ENCODE measurements around the gene KIF20A.
"Not testable (repeated sequence)": the region's sequence is repeated elsewhere in the genome, so short reads cannot be mapped to it uniquely, and the experiment has no call there.

The KIF20A gene

DNA sequence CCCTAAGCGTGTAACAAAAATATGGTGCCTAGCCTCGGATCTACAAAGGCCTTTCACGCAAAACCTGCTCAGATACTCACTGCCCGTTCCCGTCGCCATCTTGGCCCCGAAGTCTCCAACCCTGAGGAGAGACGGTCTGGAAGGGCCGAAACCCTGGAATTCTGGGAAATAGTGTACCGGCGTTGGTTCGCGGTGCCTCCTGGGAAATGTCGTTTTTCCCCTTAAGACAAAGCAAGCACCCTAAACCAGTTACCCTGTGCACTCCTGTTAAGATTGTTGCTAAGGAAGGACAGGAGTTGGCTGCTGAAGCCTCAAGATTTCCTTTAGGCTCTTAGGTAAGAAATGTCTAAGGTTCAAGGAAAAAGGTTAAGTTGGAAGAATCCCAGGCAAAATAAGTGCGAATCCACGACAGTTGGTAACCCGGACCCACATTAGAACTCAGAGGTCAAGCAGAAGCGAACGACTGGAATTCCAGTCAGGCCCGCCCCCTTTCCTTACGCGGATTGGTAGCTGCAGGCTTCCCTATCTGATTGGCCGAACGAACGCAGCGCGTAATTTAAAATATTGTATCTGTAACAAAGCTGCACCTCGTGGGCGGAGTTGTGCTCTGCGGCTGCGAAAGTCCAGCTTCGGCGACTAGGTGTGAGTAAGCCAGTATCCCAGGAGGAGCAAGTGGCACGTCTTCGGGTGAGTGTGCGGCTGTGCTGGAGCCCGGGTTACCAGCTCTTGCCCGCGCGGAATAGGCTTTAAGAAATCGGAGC, at the start of gene KIF20A, which contains the start of gene BRD8:
Gene KIF20A (plus strand): TSS at position 597 of the 761 bp plus-strand sequence. CDS start 569 bp downstream, outside the sequence.
Gene BRD8 (minus strand): TSS at position 115 of the 761 bp plus-strand sequence. CDS start 16 bp downstream, at position 99.
- DNase-seq, result peak; percentile 96

DNA sequence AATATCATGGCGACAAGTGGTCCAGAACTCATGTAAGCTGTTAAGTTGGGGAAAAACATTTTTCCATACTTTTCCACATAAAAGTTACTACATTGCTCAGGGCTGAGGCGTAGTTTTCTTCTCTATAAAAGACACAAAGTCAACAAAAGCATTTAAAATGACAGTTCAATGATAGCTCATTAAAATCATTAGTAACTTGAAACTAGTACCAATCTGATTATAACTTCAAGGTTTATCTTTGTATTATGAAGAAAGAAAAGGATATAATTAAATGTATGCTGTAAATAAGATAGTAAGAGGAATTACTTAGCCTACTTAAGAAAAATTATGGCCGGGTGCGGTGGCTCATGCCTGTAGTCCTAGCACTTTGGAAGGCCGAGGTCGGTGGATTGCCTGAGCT, 49.6 kb upstream of the KIF20A start:
- no peak for DNase-seq

DNA sequence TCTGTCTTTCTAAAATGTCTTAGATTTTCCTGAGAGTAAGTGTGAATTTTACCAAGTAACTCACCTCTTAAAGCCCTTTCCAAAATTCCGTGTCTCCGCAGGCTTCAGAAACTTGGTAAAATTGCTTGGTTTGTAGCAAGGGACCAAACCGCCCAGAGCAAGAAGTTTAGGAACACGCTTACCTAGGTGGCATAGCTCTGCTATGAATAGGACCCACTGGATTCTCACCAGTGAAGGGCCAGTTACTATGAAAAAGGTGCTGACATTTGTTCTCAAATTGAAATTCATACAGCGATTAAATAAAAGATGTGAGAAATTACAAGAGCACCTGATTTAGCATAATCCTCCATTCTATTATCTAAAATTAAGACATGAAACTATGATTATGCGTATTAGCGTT, 46.4 kb upstream of the KIF20A start:
- DNase-seq, result no peak

DNA sequence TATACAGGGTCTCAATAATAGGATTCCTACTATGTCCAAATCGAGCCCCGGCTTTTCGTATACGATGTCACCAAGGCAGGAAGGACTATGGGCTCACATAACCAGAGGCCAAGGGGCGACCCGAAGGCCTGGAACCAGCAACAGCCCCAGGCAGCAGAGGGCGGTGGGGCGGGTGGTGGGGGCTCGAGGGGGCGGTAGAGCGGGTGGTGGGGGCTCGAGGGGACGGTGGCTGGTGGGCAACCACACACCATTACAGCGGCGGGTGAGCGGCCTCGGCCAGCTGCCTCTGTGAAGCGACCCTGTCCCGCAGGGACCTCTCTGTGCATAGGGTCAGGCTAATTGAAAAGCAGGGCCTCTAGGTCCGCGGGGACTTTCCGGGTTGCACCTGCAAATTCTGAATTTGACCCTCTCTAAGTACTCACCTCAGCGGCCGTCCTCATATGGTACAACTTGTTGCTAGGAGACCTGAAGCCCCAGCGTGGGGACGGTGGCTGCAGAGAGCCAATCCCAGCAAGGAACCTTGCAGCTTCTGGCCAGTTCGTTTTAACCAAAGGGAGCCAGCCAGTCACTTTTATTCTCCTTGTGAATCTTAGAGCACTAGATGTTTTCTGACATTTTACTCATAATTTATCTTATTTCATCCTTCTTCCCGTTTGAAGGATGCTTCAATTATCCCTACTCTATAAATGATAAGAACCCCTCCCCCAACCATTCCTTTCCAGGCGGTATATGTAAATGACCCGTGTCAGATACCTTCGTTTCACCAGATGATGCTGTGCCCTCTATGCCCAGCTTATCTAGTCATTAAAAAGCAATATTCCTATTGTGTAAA, 39.7 kb upstream of the KIF20A start, which contains the start of gene NME5:
Gene NME5 (minus strand): TSS at position 480 of the 832 bp plus-strand sequence. CDS start 648 bp downstream, outside the sequence.
- DNase-seq, result peak; percentile 83

DNA sequence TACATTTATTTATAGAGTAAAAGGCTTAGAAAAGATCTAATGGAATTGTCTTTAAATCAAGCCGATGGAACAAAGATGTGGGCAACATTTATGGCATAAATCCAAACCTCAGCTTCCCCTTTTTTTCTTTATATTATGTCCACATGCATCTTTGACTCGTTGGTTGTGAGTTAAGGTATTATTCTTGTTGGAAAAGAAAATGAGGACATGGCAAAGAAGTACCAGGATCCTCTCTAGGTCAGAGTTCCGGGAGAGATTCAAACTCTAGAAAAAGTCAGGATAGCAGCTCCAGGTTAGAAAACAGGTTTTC, 39.2 kb upstream of the KIF20A start:
- DNase-seq, result no peak

DNA sequence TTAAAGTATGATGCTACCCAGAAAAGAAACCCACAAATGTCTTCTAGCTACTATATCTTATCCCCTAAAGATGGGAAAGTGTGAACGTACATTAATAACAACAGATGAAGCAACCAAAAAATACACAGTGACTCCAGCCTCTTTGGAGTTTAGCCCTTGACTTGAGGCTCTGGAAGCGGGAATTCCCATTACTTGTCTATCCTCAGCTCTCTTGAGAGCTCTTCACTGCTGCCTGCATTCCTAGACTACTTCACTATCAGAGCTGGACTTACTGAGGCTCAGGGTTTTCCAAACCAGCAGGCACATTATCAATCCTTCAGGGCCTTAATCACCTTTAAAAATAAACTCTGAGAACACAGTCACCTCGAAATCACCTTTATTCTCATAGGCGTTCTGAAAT, 38.6 kb upstream of the KIF20A start:
- no peak for DNase-seq

DNA sequence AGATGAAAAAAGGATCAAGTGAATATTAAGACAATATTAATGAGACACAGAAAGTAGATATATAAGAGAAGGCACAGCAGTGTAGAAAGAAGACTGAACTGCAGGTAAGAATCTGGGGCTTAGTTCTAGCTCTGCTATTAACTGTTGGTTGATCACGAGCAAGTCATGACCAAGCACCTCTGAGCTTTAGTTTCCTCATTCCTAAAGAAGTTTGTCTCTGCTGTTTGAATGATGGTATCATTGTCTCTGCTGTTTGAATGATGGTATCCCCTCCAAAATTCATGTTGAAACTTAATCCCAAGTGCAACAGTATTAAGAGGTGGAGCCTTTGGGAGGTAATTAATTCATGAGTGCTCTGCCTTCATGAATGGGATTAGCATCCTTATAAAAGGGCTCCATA, 37.2 kb upstream of the KIF20A start:
- DNase-seq, result no peak

DNA sequence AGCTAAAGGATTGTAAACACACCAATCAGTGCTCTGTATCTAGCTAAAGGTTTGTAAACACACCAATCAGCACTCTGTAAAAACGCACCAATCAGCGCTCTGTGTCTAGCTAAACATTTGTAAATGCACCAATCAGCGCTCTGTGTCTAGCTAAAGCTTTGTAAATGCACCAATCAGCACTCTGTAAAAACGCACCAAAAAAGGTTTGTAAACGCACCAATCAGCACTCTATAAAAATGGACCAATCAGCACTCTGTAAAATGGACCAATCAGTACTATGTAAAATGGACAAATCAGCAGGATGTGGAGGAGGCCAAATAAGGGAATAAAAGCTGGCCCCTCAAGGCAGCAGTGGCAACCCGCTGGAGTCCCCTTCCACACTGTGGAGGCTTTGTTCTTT, 35.3 kb upstream of the KIF20A start:
- DNase-seq, result not testable (repeated sequence)

DNA sequence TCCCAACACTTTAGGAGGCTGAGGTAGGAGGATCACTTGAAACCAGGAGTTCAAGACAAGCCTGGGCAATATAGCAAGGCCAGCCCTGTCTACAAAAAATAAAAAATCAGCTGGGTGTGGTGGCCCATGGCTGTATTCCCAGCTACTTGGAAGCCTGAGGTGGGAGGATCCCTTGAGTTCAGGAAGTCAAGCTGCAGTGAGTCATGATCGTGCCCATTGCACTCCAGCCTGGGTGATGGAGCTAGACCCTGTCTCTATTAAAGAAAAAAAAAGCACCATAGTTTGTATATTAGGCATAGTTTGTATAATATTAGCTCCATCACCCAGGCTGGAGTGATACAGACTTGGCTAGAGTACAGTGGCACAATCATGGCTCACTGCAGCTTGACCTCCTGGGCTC, 30.1 kb upstream of the KIF20A start:
- no peak for DNase-seq

DNA sequence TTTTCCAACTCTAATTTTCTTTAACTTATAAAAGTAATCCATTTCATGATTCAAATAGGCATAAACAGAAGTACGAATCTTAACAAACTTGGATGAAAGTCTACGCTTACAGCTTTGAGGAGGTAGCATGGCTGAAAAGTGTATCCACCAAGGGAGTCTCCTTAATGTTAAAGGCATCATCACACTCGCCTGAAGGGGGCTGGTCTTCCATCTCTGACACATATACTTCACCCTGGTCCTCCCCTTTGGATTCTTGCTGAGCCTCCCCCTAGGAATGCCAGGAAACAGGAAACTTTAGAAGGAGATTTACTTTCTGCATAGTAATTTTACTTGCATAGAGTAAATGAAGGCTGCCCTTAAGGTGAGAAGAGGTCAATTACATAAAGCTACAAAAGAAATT, 29.4 kb upstream of the KIF20A start:
- DNase-seq, result no peak

DNA sequence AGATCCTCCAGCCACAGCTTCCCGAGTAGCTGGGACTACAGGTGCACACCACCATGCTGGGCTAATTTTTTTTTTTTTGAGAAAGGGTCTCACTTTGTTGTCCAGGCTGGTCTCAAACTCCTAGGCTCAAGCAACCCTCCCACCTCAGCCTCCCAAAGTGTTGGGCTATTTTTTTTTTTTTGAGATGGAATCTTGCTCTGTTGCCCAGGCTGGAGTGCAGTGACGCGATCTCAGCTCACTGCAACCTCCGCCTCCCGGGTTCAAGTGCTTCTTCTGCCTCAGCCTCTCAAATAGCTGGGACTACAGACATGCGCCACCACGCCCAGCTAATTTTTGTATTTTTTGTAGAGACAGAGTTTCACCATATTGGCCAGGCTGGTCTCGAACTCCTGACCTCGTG, 22.9 kb upstream of the KIF20A start:
- not testable (repeated sequence) for DNase-seq

DNA sequence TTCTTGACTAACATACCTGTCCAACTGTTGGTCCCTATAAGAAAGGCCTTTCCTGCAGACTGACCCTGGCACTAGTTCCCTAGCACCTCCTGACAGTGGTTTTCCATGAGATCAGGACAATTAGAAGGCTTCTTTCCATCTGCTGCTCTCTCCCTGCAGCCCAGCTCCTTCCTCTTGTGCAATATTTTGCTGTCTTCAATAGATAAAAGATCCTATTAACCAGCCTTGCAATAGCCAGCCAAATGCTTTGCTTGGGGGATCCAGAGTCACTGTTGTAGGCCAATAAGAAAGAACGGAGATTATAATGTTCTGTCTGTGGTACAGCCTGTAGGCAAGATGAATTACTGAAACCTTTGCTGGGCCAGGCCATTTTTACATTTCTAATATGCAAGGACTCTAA, 21.3 kb upstream of the KIF20A start:
- DNase-seq, result no peak

DNA sequence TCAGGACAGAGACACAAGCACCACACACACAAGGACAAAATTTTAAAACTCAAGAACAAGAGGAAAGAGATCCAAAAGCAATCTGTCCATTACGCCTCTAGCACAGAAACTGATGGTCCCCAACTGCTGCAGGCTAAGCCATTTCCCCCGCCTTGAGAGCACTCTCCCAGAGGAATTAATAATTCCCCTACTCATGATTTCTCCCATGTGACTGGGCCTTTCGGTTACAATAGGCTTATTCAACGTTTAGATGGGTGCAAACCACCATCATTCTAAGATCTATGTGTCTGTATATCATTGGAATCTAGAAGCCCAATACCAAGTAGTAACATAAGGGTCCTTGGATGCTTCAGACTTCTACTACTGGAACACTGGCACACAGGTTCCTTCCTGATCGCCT, 19.2 kb upstream of the KIF20A start:
- DNase-seq, result no peak

DNA sequence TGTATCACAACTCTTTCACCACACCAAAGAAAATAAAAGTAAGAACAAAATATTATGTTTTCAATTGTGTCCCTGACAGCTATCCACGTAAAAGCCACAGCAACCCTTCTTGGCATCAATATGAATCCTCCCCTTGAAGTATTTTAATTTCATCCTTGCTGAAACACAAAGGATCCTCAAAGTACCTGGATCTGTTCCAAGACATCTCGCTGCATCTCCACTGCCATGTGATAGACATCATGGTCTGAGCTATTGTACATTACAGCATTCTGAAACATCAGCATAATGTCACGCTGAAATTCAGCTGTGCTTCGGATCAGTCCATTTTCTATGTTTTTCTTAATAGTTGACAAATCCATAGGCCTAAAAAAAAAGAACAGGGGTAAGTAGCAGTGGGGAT, 18.2 kb upstream of the KIF20A start:
- no peak for DNase-seq

DNA sequence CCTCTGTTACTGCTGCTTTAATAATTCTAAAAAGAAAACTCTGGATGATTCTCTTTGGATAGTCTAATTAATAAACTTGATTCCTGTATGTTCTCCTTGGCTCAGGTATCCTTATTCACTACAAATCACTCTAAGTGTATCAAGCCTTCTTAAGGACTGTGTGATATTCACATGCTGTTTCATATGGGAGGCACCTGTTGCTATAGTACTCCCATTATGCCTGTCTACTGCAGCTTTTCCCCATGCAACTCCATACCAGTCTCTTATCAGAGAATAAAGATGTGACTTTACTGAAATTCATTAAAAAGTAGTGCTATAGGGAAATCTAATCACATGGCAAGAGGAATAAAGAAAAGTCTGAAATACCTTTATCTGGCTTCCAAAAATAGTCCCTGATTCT, 15.2 kb upstream of the KIF20A start:
- DNase-seq, result no peak

DNA sequence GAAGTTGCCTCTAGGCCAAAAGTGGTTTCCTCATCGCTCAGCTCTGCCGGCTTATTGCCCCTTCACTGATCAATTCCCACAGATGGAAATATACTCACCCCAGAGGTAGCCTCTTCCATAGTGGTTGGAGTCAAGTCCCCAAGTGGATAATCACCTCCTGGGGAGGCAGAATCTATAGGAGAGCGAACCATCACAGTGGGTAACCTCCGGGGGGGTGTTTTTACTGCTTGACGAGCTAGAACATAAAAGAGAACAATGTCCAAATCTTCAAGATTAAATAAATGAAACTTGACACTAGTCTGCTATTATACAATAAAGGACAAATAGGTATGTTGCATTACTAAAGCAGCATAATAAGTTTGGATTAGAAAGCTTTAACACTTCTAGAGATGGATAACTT, 9.8 kb upstream of the KIF20A start:
- DNase-seq, result no peak

DNA sequence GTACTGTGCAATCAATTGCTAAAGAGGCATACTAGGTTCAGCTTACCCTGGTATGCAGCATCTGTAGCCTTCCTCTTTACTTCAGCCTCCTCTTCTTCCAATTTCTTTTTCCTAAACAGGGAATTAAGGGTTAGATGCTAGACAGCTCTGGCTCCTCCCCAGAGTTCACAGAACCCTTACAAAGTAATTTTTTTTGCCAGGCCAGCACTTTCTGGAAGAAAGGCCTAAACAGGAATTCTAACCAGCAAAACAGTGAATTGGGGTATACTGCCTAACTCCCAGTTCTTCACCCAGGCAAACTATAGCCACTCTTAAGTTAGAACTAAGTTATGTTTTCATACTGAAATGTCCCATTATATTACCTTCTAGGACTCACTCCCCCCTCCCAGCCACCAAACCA, 8.6 kb upstream of the KIF20A start:
- no peak for DNase-seq

DNA sequence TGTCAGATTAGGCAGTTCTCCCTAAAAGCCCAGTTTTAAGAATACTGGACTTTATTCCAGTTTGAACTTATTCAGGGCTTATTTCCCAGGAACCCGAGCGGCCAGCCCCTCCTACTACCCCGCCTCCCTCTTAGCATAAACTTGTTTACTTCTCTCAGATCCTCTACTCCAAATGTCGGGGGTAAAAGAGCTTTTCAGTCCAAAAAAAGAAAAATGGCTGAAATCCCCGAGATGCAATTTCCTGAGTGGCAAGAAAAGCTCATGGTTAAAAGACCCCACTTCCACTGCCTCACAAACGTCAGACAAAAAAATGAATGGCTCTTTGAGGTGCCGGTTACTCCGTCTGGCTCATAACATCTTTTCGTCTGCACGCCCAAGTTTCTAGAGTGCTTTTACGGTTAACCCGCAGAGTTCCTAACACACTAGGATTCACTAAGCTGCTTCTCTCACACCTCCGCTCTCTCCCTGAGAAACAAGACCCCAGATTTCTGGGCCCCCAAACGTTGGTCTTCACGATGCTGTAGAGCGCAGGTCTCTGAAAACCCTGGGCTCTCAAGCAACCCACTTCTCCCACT, 884 bp upstream of the KIF20A start:
- DNase-seq, result peak; percentile 49

DNA sequence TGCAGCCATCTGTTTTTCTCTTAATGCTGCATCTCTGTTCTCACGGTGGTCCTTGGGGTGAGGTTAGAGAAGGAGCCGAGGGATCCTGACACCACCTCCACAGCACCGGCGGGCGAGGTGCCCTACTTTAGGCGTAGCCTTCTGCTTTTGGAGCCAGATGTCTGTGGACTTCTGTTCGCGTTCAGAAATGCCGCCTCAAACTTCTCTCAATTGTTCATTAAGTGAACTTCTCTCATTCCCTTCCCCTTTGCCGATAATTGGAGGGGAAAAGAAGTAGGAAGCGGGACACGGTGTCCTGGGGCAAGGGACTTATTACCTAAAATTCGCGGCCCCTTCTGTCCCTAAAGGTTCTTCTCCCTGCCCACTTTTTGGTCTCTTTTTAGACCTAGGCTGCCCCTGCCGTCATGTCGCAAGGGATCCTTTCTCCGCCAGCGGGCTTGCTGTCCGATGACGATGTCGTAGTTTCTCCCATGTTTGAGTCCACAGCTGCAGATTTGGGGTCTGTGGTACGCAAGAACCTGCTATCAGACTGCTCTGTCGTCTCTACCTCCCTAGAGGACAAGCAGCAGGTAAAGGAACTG, 455 bp downstream of the KIF20A start:
- DNase-seq, result no peak

DNA sequence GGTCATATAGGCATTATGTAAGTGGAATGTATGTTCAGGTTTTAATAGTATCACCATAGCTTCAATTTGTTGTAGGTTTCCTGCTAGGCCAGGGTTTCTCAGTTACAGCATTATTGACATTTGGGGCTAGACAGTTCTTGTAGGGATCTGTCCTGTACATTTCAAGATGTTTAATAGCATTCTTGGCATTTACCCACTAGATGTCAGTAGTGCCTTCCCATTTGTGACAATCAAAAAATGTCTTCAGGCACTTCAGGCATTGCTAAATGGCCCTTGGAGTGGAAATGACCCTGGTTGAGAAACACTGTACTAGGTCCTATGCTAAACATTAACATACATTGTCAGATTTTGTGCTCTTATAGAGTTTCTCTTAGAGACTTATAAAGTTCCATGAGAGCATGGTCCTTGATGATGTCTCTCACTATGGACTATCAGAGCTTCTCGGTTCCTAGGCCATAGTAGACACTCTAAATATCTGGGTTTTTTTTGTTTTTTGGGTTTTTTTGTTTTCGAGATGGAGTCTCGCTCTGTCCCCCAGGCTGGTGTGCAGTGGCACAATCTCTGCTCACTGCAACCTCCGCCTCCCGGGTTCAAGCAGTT, 1.4 kb downstream of the KIF20A start:
- DNase-seq, result peak; percentile 21

DNA sequence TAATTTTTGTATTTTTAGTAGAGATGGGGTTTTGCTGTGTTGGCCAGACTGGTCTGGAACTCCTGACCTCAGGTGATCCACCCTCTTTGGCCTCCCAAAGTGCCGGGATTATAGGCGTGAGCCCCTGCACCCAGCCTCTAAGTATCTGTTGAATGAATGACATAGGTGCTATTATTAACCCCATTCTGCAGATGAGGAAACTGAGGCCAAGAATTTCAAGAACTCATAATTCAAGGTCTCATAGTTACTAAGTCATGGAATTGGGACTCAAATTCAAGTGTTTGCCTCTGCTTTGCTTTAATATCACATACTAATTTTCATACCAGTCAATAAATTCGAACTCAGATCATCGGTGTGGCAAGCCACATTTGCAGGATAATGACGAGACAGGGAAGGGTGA, 1.9 kb downstream of the KIF20A start:
- no peak for DNase-seq

DNA sequence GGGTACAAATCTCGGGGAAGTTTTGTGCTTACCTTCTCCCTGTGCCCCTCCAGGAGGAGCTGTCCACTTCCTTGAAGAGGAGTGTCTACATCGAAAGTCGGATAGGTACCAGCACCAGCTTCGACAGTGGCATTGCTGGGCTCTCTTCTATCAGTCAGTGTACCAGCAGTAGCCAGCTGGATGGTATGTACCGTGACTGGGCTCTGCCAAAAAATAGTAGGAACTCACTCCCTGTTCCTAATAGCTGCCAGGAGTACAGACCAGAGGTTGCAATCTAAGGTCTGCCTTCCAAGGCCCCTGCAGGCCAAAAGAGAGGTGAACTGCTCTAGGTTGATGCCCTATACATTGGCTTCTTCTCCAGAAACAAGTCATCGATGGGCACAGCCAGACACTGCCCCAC, 3.9 kb downstream of the KIF20A start:
- no peak for DNase-seq

DNA sequence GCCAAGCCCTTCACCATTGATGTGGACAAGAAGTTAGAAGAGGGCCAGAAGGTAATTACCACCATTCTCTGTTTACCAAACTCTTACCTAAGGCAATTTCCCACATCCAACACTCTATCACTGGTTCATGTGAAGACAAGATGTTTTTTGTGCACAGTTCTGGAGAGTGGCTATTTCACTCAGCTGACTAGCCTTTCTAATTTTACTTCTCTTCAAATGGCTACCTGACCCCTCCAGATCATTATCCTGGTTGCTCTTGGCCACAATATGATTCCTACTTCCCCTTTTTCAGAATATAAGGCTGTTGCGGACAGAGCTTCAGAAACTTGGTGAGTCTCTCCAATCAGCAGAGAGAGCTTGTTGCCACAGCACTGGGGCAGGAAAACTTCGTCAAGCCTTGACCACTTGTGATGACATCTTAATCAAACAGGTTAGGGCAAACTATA, 7.1 kb downstream of the KIF20A start:
- DNase-seq, result no peak
